Activated B cell treated with CpG ODN at 0.5 μM for 24 hours (primary cell): Measurements from ENCODE around the gene CNTNAP2. TPM values are rescaled to one million over a fixed set of nuclear protein-coding genes. Genes with fewer than 3 reads are reported as not detected.

Experiments used
- ATAC-seq: fragments of 200-7000 bp; cut with Tn5 transposase; one replicate; pipeline ENCODE4 v1.10.0; 2021; ENCODE audit warnings: low read depth, mild to moderate bottlenecking, moderate library complexity
- CTCF ChIA-PET: fragments of 350-600 bp; sonication (Branson Sonifier 250); formaldehyde crosslinking; loops from one replicate; lab custom pipeline; 2021; ENCODE audit warnings: antibody characterized with exemption; lab: Charles Lee
- POLR2A ChIA-PET: fragments of 350-600 bp; sonication (Branson Sonifier 250); formaldehyde crosslinking; loops from one replicate; lab custom pipeline; 2021; ENCODE audit warnings: antibody characterized with exemption; lab: Charles Lee
- DNase-seq: peaks from one replicate; pipeline ENCODE4 v3.0.0; 2022
- H3K27ac Mint-ChIP-seq: one replicate; pipeline ENCODE4 v1.8.0; 2020; ENCODE audit warnings: mixed read lengths
- H3K27me3 Mint-ChIP-seq: one replicate; pipeline ENCODE4 v1.8.0; 2021; ENCODE audit warnings: mixed read lengths
- H3K36me3 Mint-ChIP-seq: one replicate; pipeline ENCODE4 v1.8.0; 2021; ENCODE audit warnings: low read depth, mixed read lengths
- H3K4me1 Mint-ChIP-seq: one replicate; pipeline ENCODE4 v1.8.0; 2021; ENCODE audit warnings: mixed read lengths
- H3K4me3 Mint-ChIP-seq: one replicate; pipeline ENCODE4 v1.8.0; 2020; ENCODE audit warnings: mild to moderate bottlenecking, mixed read lengths
- H3K9me3 Mint-ChIP-seq: one replicate; pipeline ENCODE4 v1.8.0; 2020; ENCODE audit warnings: mixed read lengths
- intact Hi-C: fragments of 100-400 bp; cut with micrococcal nuclease; formaldehyde crosslinking; loops from one replicate; pipeline ENCODE4 v1.15.1; 2024
- total RNA-seq: library from RNA; stranded (reverse); gene quantifications from 2 replicates; pipeline ENCODE4 v1.2.3, GENCODE V29; 2022
- TF ChIP-seq, protein P1 (sequence below): fragments of 200-600 bp; IDR thresholded peaks from one replicate; pipeline ENCODE4 v1.8.0; 2022; ENCODE audit warnings: antibody characterized with exemption, mild to moderate bottlenecking

The CNTNAP2 gene
- total RNA-seq, 1 donor from 2014 or later = 0.84 TPM

DNA sequence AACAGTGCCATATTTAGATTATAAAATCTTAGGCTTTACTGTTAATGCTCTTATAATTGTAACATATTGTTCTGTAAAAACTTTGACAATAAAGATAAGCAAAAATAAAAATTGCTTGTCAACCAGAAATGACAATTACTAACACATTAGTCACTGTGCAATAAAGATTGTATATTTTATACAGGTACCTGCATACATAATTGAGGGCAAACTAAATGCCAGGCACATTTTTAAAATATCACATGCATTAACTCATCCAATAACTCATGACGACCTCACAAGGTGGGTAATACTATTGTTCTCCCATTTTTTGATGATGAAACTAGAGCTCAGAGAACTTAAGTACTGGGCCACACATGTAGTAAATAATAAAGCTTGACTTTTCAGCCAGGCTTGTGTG lies 1453.8 kb downstream of the CNTNAP2 start:
- POLR2A ChIA-PET = no interaction called here
- DNase-seq = no peak
- Mint-ChIP-seq H3K27me3 (no peaks in the 10 kb centered on the region), H3K9me3 (peaks cover 10% of the 10 kb centered on the region), H3K4me3 (no peak overlapping the region), H3K4me1 (no peaks in the 10 kb centered on the region), H3K27ac (no peak overlapping the region), H3K36me3 (no peaks in the 10 kb centered on the region)
- CTCF ChIA-PET = no interaction called here
- no peak for ATAC-seq
- intact Hi-C loops = no loop called here
- TF ChIP-seq, protein P1, sequence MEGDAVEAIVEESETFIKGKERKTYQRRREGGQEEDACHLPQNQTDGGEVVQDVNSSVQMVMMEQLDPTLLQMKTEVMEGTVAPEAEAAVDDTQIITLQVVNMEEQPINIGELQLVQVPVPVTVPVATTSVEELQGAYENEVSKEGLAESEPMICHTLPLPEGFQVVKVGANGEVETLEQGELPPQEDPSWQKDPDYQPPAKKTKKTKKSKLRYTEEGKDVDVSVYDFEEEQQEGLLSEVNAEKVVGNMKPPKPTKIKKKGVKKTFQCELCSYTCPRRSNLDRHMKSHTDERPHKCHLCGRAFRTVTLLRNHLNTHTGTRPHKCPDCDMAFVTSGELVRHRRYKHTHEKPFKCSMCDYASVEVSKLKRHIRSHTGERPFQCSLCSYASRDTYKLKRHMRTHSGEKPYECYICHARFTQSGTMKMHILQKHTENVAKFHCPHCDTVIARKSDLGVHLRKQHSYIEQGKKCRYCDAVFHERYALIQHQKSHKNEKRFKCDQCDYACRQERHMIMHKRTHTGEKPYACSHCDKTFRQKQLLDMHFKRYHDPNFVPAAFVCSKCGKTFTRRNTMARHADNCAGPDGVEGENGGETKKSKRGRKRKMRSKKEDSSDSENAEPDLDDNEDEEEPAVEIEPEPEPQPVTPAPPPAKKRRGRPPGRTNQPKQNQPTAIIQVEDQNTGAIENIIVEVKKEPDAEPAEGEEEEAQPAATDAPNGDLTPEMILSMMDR = no peak

DNA sequence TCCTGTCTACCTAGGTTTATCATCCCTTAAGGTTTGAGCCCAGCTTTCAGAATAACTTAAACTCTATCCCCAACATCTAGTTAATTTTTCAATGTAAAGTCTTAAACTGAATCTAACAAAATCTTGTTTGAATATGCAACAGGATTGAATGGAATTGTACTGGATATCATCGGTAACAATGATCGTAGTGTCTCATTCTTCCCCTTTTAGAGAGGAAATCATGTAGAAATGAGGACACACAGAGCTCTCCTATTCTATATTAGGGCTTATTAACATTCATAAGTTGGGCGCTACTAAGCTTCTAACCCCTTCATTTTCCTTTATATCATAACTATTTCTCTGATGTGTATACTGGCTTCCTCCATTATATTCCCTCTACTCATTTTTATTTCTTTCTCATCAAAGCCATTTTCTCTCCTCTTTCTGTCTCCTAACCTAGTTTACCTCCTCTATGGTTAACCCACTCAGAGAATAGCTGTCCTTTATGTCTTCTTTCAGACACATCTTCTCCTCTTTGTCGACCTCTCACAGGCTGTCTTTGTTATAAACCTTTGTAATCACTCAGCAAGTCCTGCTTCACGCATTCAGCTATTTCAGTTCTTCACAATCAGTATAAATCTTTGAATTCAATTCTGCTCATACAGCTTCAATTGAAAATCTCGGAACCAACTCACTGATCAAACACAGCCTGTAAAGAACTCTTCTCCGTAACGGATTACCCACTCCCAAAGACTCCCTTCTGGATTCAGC lies 1455.0 kb downstream of the CNTNAP2 start:
- Mint-ChIP-seq H3K9me3 (peaks cover 10% of the 10 kb centered on the region), H3K27ac (no peak overlapping the region), H3K4me3 (no peak overlapping the region), H3K36me3 (no peaks in the 10 kb centered on the region), H3K27me3 (no peaks in the 10 kb centered on the region), H3K4me1 (no peaks in the 10 kb centered on the region)
- intact Hi-C loops = no loop called here
- POLR2A ChIA-PET = no interaction called here
- no peak for ATAC-seq
- CTCF ChIA-PET = no interaction called here
- TF ChIP-seq, protein P1 = no peak
- DNase-seq = no peak

GRCh38 chr7:147578196-147578595 lies 1461.6 kb downstream of the CNTNAP2 start:
- Mint-ChIP-seq H3K9me3 (peaks cover 3% of the 10 kb centered on the region), H3K4me3 (no peak overlapping the region), H3K27ac (no peak overlapping the region), H3K27me3 (no peaks in the 10 kb centered on the region), H3K36me3 (no peaks in the 10 kb centered on the region), H3K4me1 (no peaks in the 10 kb centered on the region)
- CTCF ChIA-PET = no interaction called here
- TF ChIP-seq, protein P1 = no peak
- intact Hi-C loops = no loop called here
- POLR2A ChIA-PET = no interaction called here
- no peak for DNase-seq
- no peak for ATAC-seq

- ChIA-PET CTCF (no interaction called here), POLR2A (no interaction called here)
- H3K4me3 Mint-ChIP-seq = no peak overlapping the region
- no peaks in the 10 kb centered on the region for H3K36me3 Mint-ChIP-seq
- TF ChIP-seq, protein P1 = no peak
- no peaks in the 10 kb centered on the region for H3K4me1 Mint-ChIP-seq
- intact Hi-C loops = no loop called here
- DNase-seq (no peak), ATAC-seq (no peak)
- H3K9me3 Mint-ChIP-seq = peaks cover 3% of the 10 kb centered on the region
- H3K27me3 Mint-ChIP-seq = no peaks in the 10 kb centered on the region
- H3K27ac Mint-ChIP-seq = no peak overlapping the region
Measured at GRCh38 chr7:147579148-147579547, 1462.5 kb downstream of the CNTNAP2 start.

DNA sequence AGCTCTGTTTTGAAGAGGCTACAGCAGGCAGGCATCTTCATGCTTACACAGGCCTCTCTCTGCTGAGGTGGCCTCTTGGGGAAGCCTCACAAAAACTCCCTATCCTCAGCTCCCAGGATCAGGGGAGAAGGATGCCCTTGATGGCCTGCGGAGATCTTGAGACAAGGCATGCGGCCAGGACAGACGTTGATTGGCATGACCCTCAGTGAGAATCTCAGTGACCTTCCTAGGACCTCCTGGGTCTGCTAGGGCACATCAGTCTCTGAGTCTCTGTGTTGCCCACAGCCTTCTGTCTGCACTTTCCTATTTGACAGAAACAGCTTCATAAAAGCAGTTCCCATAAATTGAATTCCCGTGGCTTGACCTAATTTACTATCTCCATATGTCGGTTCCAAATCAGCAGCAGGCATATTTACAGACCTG lies 1468.2 kb downstream of the CNTNAP2 start:
- H3K27me3 Mint-ChIP-seq = no peaks in the 10 kb centered on the region
- no peak overlapping the region for H3K4me3 Mint-ChIP-seq
- no peak for ATAC-seq
- no peak for DNase-seq
- no peaks in the 10 kb centered on the region for H3K4me1 Mint-ChIP-seq
- ChIA-PET CTCF (no interaction called here), POLR2A (no interaction called here)
- no peak overlapping the region for H3K27ac Mint-ChIP-seq
- intact Hi-C loops = no loop called here
- H3K9me3 Mint-ChIP-seq = no peaks in the 10 kb centered on the region
- H3K36me3 Mint-ChIP-seq = no peaks in the 10 kb centered on the region
- TF ChIP-seq, protein P1 = no peak
